Activated CD8-positive, alpha-beta memory T cell treated with anti-CD3 and anti-CD28 coated beads, Interleukin-2, amount 50 U/mL, for 24 hours (primary cell): Measurements from ENCODE around the gene NRIP1.
"Not testable (repeated sequence)": the region's sequence is repeated elsewhere in the genome, so short reads cannot be mapped to it uniquely, and the experiment has no call there.

Source experiments
- DNase-seq: peaks from one replicate; pipeline ENCODE4 v3.0.0-alpha.2; 2020; ENCODE audit errors: extremely low read depth

Gene NRIP1

DNA sequence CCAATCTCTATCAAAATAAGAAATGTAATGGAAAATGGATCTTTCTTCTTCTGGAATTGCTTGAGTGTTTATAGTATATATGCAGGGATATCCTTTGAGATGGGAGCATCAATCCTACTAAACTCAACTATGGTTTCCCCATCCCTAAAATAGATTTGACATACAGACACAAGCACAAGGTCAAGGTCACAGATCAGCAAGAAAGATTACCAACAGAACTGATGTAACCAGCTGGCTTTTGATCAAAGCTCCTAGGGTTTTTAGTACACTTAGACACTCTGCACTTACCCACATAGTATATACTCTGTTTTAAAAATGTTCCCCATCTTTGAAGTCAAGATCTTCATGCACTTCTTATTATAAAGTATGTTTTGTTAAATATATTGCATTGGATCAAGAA lies 85.5 kb downstream of the NRIP1 start:
- no peak for DNase-seq

DNA sequence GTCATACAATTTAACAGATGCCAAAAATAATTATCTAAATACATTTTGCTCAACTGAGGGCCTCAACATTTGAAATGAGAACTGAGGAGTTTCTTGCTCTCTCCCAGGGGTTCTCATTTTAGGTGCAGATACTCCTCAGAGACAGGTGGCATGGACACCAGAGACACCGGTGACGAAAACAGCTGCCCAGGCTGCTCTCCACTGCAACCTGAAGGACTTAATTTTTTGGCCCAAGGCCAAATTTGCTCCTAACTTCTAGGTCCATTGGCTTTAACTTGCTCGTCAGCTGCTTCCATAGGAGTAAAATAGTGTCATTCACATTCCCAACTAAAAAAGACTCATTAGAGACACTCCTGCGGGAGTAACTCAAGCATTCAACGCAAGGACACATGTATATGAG lies 87.0 kb downstream of the NRIP1 start:
- no peak for DNase-seq

DNA sequence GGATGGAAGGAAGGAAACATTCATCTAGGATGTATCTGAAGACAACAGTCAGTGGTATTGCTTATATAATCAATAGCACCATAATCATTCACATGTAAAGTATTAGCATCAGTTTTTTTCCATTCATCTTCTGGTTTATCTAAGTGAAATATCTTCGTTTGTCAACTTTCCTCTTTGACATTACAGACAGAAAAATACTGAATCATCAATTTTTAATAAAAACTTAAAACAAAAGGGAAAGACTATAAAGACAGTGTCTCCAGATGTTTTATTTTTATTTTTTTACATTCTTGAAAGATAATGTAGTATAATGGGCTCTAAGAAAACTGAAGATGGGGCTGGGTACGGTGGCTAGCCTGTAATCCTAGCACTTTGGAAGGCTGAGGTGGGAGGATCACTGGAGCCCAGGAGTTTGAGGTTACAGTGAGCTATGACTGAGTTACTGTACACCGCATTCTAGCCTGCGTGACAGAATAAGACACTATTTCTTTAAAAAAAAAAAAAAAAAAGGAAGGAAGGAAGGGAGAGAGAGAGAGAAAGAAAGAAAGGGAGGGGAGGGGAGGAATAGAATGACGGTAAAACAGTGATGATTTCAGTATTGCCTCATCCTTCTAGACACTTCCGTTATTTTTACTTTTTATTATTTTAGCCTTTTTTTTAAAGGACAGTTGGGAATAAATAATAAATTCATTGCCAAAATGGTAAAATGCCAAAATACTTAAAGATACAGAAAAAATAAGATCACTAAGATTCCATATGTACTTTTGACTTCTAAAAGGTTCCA lies 89.5 kb downstream of the NRIP1 start:
- no peak for DNase-seq

DNA sequence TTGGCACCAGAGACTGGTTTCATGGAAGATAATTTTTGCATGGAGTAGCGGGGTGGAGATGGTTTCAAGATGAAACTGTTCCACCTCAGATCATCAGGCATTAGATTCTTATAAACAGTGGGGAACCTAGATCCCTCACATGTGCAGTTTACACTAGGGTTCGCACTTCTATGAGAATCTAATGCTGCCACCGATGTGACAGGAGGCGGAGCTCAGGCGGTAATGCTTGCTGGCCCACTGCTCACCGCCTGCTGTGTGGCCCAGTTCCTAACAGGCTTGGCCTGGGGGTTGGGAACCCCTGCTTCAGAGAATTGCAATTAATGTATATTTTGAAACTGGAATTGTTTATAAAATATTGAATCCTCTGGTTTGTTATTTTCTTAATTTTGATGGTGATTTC lies 92.1 kb downstream of the NRIP1 start:
- no peak for DNase-seq

DNA sequence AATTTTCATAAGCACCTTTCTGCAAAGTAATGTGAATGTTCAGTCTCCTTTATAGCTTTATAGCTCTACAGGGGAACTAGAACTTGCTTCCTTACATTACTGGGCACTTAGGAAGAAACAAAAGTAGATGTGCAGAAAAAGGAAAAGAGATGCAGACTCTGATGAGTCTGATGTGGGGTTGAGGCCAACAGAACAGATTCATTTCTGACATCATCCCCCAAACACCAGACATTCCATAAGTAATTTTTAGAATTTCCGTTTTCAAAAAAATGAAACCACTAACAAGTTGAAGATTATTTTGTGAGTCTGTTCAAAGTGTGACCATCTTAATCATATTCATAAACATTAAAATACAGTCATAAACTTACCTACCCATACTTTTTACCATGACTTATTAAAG lies 96.0 kb downstream of the NRIP1 start:
- DNase-seq, result no peak

DNA sequence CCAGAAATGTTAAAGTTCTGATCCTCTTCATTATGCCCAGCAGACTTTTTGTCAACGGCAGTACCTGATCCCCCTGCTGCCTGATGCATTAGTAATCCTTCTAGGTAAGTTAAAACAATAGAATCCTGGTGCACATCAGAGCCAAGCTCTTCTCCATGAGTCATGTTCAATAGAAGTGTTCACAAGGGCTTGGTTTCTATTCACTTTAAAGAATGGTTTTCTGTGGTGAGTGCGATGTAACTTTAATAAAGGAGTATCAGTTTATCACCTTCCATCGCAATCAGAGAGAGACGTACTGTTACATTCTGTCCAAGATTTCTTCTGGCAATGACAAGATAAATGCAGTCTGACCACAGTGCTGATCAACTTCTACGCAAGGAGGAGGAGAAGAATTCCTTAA lies 96.8 kb downstream of the NRIP1 start:
- DNase-seq, result no peak

DNA sequence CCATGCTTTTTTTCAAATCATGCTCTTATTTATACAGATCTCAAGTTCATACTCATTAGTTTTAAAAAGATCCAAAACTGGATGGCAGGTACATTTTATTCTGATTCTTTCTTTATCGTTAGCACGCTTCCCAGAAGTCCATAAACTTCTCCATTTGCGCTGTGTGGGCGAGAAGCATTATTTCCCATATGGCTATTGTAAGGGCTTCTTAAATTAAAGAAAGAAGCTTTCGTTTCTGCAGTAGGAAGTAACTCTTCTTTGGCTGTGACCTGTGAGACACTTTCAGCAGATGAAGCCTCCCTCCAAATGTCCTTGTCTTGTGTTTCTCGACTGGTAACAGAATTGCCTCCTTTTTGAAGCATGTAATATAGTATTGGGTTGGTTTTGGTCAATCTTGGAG lies 100.2 kb downstream of the NRIP1 start:
- DNase-seq, result no peak

DNA sequence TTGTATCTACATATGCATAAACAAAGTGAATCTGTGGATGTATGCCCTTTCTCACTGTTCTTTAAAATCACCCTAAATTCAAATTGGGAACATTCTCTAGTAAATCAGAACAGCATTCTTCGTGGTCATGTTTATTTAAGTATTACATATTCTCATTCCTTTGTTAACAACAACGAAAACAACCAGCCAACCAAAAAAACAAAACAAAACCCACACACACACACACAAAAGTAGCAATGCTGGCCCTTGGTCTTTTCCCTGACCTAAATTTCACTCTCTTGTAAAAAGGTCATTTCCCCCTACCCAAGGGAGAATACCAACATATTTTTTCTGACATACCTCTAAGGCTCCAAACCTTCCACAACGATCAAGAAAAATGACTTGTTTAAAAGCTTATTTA lies 102.6 kb downstream of the NRIP1 start:
- DNase-seq, result no peak

DNA sequence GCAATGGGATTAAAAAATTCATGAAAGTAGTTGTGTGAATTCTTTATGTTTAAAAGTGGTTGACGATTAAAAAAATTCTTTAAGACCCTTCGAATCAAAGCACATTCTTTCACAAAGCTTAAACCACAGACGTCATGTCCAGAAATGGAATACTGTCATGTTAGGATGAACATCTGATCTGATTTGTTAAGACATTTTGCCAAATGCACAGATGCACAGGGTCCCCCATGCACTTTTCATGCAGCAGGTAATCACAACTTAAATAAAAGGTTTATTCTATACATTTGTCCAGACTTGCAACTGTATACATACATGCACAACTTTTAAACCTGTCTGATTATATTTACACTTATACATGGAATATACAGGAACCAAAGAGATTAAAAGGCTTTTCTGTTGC lies 103.3 kb downstream of the NRIP1 start:
- no peak for DNase-seq

DNA sequence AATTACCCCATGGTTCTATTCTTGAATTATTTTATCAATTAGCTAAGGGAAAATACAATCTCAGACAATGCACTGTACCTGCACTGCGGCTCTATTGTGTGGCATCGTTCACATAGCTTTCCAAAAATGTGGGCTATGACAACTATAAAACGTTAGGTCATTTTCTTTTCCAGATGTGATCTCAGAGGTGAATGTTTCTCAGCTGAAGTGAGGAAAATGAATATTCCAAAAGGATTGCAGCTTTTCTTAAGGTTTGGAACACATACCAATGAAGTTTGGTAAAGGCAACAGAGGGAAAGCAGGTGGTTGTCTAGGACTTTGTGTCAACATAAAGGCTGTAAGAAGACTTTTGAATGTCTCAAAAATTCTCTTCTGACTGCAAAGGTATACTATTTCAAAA lies 105.5 kb downstream of the NRIP1 start:
- no peak for DNase-seq

DNA sequence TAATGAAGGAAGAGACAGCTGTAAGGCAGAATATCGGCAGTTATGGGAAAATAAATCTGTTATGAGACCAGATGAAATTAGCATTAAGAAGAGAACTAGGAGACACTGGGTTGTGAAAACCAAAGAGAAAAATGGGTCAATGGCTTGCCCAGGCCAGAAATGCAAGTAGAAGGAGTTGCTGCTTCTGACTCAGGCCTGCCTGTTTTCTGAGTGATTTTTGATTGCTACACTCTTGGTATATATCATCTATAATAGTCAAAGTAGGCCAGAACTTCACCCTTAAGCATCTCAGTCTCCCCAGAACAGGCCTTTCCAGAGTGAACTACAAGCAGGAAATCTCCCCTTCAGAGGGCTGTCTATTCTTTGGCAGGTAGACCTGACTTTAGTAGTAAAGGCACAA lies 107.0 kb downstream of the NRIP1 start:
- no peak for DNase-seq

DNA sequence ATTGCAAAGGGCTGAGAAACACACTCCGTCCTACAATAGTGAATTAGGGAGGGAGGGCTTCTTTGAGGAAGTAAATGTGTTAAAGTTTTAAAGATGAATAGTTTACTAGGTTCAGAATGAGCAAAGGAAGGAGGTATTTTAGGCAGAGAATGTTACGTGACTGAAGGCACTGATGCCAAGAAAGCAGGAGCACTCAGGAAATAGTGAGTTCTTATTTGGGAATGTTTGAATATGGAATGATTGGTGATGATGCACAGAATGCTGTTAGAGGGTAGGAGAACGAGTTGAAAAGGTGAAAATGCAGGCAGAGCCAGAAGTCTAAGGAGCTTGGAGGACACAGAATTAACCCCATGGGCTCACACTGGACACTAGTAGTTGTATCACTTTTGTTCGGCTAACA lies 108.0 kb downstream of the NRIP1 start:
- no peak for DNase-seq

DNA sequence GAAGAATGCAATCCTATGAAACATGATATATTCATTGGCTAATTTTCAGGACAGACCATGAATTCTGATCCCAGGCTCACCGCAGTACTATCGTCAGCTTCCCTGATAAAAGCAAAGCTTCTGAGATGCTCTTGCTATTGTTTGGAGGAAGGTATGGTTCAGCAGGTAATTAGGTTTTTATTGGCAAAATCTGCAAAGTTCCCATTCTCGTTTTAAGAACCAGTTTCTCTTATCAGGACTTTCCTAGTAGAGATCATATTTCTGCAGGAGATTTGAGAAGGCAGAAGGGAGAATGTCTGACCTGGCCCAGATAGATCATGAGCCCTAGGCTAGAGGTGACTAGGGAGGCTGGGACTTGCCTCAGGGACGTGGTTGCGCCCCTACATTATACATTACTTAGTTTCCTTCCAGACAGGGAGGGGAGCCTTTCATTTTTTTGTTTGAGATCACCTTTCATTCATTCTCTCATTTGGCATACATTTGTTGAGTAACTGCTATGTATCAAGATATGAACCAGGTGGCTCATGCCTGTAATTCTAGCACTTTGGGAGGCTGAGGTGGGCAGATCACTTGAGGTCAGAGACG lies 108.8 kb downstream of the NRIP1 start:
- no peak for DNase-seq

DNA sequence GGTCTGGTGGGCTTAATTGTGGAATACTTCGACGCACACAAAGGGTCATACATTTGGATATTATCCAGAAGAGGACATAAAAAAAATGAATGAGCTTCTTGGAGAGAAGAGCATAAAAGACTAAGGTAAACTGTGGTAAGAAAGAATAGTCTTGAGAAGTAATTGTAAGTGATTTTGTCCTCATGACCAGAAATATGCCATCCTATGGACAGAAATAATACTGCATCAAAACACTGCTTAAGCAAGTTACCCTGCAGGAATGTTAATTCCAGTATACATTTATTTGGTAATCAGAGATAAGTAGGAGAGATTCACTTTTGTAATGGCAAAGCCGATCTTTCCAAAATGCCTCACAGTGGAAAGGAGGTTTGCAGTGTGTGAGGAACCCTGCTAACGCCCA lies 111.9 kb downstream of the NRIP1 start:
- no peak for DNase-seq

DNA sequence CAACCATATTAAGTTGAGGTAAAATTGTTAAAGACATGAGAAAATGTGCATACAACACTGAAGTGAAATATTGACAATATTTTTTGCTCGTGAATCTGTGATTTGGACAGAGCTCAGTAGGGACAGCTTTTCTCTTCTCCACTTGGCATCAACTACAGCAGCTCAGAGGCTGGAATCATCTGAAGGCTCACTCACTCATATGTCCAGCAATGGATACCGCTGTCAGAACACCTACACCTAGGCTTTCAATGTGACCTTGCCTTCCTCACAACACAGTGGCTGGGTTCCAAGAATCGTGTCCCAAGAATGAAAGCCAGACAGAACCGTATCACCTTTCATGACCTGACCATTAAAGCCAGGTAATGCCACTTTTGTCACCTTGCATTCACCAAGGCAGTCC lies 115.2 kb downstream of the NRIP1 start:
- no peak for DNase-seq

DNA sequence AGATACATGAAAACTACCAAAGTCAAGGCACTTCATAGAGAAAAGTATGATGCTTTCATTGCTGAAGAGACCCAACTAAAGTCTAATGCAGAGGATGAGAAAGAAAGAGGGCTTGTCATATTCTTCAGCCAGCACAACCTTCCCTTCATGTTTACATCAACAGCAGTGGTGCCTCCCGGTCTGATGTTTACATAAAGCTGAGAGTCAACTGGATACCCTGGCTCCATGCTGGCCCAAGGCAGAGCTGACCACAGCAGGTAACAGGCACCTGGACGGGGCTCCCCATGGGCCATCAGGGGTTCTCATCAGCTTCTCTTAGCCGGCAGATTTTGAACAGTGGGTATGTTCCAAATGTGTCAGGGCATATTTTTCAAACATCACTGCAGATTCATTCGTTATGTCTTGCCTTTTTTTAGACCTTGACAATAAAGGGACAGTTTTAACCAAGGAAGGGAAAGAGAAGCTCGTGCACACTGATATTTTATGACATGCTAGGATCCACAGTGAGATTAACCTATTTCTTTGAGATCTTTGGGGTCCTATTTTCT lies 117.1 kb downstream of the NRIP1 start:
- DNase-seq, result no peak

DNA sequence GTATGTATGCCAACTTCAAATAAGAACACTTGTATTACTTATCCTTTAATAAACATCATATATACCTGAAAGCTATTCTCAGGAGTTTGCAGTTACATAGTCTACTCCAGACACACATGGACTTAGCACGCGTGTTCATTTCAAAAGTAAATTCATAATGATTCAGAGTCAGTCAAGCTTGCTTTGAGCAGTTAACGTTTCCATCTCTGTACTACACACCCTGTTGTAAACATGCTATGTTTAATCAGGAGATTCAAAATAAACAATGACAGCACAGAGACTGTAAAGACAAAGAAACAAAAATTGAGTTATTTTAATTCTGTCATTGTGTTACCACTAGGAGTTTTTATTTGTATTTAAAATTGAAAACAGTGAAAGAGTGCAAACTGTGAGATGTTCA lies 119.6 kb downstream of the NRIP1 start:
- no peak for DNase-seq

DNA sequence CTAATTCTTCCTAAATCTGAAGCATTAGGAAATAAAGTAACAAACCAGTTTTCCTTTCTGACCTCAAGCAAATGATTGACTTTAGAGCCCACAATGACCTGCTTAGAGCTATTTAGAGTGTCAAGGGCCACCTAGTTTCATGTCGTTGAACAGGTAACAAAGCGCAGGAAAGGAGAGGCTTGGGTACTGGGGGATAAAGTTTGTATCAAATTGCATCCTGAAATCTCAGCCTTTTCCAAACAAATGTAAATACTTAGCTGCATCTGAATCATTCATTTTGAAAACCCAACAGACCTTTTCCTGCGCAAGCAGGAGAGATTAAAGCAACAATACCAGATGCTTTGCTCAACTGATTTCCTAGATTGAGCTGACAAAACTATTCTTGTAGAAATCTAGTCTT lies 121.2 kb downstream of the NRIP1 start:
- no peak for DNase-seq

DNA sequence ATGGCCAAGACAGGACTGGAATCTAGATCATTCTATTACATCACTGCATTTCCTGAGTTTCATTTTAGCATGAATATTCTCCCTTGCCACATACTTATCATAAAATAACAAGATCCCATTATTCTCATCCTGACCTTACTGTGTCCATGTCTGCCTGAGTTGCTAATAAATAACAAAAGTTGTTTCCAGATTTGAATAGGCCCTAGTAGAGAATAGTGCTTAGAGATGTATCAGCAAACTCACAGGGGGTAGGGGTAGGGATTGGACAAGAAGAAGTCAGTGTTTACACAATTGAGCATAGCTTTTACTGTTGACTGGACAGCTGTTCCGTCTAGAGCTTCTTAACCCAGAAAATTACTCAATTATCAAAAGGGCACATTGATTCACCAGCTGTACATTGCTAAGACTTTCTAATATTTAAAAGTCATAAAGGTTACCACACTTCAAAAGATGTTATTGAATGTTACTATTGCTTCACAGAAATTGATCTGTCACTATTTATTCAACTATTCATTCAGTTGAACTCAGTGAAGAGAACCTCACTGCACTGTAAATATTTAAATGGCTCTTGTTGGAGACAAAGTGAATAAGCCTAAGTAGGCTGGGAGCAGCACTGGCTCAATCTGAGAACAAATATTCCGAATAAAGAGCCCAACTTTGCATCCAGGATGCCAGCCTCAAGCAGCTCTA lies 121.9 kb downstream of the NRIP1 start:
- no peak for DNase-seq

DNA sequence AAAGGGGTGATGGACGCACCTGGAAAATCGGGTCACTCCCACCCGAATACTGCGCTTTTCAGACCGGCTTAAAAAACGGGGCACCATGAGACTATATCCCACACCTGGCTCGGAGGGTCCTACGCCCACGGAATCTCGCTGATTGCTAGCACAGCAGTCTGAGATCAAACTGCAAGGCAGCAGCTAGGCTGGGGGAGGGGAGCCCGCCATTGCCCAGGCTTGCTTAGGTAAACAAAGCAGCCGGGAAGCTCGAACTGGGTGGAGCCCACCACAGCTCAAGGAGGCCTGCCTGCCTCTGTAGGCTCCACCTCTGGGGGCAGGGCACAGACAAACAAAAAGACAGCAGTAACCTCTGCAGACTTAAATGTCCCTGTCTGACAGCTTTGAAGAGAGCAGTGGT lies 137.5 kb downstream of the NRIP1 start:
- not testable (repeated sequence) for DNase-seq

DNA sequence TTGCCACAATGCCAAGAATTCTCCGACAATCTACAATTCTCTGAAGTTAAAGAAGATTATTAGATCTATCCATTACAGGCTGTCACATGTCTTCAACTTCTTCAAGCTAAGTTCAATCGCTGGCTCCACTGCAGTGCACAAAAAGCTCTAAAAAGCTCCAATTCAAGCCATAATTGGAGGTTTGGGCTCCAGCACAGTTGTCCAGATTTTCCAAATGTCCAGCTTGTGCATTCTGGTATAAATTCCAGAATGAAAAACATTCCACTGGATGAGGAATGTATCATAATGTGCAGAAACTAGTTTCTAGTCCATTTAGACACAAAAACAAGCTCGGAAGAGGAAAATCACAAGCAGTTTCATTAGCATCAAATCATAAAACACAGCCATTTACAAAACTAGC lies 138.6 kb downstream of the NRIP1 start:
- DNase-seq, result no peak

DNA sequence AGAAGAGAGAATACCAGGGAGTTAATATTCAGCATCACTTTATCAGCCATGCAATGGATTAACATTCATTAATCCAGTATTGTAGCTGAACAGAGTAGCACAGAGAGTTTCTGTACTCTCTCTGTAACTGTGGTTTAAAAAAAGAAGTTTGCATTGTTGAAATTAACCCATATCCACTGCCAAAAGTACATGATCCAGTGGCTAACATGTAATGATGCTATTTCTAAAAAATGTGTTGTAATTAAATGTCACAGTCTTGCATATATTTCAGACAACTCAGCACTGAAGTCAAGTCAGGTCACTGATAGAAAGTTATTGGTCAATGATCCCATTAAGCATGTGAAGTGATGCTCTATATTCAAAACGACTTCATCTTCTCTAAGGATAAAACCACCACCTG lies 141.3 kb downstream of the NRIP1 start:
- DNase-seq, result no peak

DNA sequence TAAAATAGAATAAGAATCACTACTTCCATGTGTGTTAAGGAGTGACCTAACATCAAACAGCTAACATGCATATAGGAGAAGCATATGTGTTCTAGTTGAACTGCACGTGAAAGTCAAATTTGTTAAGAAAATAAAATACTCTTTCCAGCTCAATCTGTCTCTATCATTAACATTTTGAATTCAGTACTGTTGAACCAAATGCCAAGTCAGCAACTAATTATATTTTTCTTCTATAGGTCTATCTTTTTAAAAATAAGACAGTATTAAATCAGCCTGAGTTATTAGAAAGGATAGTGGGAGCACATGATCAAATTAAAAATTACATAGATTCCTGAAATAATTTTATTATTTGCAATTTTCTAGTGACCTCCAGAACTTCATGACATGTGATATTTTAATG lies 141.8 kb downstream of the NRIP1 start:
- DNase-seq, result no peak
